Erythroblast (primary cell): ENCODE measurements around the gene PHETA2.

Source experiments
- GATA1 ChIP-seq: IDR thresholded peaks from 2 replicates; pipeline ENCODE4 v1.6.1; 2011; ENCODE audit warnings: low read depth, mild to moderate bottlenecking, control low read depth, low read length, moderate library complexity
- POLR2A ChIP-seq: IDR thresholded peaks from 2 replicates; pipeline ENCODE4 v1.6.1; 2011; ENCODE audit warnings: mild to moderate bottlenecking, low read length

DNA sequence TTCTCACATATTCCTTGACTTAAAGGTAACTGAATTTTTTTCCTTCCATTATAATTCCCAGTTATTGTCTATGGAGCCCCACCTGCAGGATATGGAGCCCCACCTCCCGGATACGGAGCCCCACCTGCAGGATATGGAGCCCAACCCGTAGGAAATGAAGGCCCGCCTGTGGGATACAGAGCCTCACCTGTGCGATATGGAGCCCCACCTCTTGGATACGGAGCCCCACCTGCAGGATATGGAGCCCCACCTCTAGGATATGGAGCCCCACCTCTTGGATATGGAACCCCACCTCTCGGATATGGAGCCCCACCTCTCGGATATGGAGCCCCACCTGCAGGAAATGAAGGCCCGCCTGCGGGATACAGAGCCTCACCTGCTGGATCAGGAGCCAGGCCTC, 47.3 kb upstream of the PHETA2 start:
- TF ChIP-seq POLR2A (no peak), GATA1 (no peak)
